ENCODE data around the gene ENTPD6.

GRCh38 chr20:25254986-25255680 is 59.6 kb downstream of the ENTPD6 start:
- TF ChIP-seq CTCF (IDR thresholded peaks at IDR 0.05; ENCODE audit: poor library complexity, severe bottlenecking) = no peak
- no peak for TF ChIP-seq REST (IDR thresholded peaks at IDR 0.05; ENCODE audit: borderline replicate concordance)
- no peak for TF ChIP-seq POLR2AphosphoS5 (IDR thresholded peaks at IDR 0.05)
- TF ChIP-seq MXI1 (conservative IDR thresholded peaks at IDR 0.05; ENCODE audit: poor library complexity, severe bottlenecking) = no peak
- no peak for TF ChIP-seq EZH2 (IDR thresholded peaks at IDR 0.05; ENCODE audit: borderline replicate concordance, insufficient read depth, low read length, poor library complexity, severe bottlenecking)
- TF ChIP-seq SMC3 (conservative IDR thresholded peaks at IDR 0.05; ENCODE audit: poor library complexity) = no peak
